ENCODE results near the gene FUS. TPM values are rescaled to one million over a fixed set of nuclear protein-coding genes. Genes with fewer than 3 reads are reported as not detected.

The FUS gene
- total RNA-seq, 2 donors from 2014 or later: 48.6 to 87.5 TPM

GRCh38 chr16:31177136-31177535 lies 2.8 kb upstream of the FUS start:
- no peaks in the 10 kb centered on the region for H3K27me3 ChIP-seq (replicated peaks; ENCODE audit: insufficient read depth)
- TF ChIP-seq CTCF (IDR thresholded peaks at IDR 0.05) (no peak), POLR2A (IDR thresholded peaks at IDR 0.05) (no peak), POLR2AphosphoS5 (IDR thresholded peaks at IDR 0.05) (no peak)
- peaks cover 6% of the 10 kb centered on the region for H3K4me1 ChIP-seq (replicated peaks)
- H3K4me3 ChIP-seq: no peak overlapping the region
- no peak overlapping the region for H3K27ac ChIP-seq
- intact Hi-C loops (cut with DNase I): no loop called here
- no peaks in the 10 kb centered on the region for H3K36me3 ChIP-seq
- H3K9me3 ChIP-seq: no peaks in the 10 kb centered on the region
- WGBS: 68% methylated on average over 3 of the region's 3 CpGs
- no peak for DNase-seq (ENCODE audit: low spot score)

- H3K36me3 ChIP-seq: no peaks in the 10 kb centered on the region
- TF ChIP-seq POLR2A (IDR thresholded peaks at IDR 0.05): peak; percentile 68
- no peak for TF ChIP-seq CTCF (IDR thresholded peaks at IDR 0.05)
- no peak for TF ChIP-seq POLR2AphosphoS5 (IDR thresholded peaks at IDR 0.05)
- peak overlapping the region; percentile 95 to 99 for H3K4me3 ChIP-seq
- peak overlapping the region; percentile 98 for H3K27ac ChIP-seq
- DNase-seq (ENCODE audit: low spot score): no peak
- peaks cover 18% of the 10 kb centered on the region for H3K4me1 ChIP-seq (replicated peaks)
- intact Hi-C loops (cut with DNase I): no loop called here
- no peaks in the 10 kb centered on the region for H3K27me3 ChIP-seq (replicated peaks; ENCODE audit: insufficient read depth)
- WGBS: 5% methylated on average over 27 of the region's 27 CpGs
- H3K9me3 ChIP-seq: no peaks in the 10 kb centered on the region
These were observed 656 bp upstream of the FUS start for GRCh38 chr16:31179219-31179746.

DNA sequence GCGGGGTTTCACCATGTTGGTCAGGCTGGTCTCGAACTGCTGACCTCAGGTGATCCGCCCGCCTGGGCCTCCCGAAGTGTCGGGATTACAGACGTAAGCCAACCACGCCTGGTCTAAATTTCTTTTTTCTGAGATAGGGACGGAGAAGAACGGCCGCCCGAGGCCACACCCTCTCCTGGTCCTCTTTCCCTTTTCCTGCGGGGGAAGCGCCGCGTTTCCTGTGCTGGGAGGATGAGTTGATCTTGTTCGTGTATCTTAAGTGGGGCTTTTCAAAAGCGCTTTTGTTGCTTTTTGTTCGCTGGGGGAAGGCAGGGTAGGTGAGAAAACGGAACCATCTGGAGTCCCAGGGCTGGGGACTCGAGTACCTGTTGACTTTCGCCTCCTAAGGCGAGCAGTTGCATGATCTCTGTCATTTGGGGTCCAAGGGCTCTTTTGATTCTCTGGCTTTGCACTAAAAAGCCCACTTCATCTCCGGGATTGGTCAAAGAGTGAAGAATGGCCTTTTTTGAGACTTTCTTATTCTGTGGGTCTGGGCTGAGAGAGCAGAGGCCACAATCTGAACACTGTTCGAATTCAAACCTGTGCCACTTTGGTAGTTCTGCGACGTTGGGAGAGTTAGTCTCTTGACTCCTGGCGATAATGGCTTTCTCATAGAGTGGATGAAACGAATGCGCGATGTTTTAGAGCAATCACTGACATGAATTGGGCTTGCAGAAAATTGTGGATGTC lies 1.3 kb downstream of the FUS start:
- WGBS: 4% methylated on average over 31 of the region's 31 CpGs
- H3K4me1 ChIP-seq (replicated peaks): peaks cover 18% of the 10 kb centered on the region
- TF ChIP-seq POLR2AphosphoS5 (IDR thresholded peaks at IDR 0.05) (no peak), POLR2A (IDR thresholded peaks at IDR 0.05) (no peak), CTCF (IDR thresholded peaks at IDR 0.05) (no peak)

DNA sequence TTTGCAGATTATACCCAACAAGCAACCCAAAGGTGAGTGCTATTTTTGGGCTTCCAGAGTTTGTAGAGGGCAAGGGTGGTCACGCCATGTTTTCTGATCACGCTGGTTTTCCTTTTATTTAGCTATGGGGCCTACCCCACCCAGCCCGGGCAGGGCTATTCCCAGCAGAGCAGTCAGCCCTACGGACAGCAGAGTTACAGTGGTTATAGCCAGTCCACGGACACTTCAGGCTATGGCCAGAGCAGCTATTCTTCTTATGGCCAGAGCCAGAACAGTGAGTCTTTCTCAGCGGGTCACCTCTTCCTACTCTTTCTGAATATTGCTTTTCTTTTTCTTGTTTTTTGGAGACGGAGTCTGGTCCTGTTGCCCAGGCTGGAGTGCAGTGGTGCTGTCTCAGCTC lies 2.5 kb downstream of the FUS start:
- DNase-seq (ENCODE audit: low spot score): no peak
- Histone ChIP-seq H3K4me3 (peak overlapping the region in 1 of 2 donors; percentile 99), H3K36me3 (peaks cover 8 to 11% of the 10 kb centered on the region in 2 donors), H3K4me1 (replicated peaks) (peaks cover 18% of the 10 kb centered on the region), H3K9me3 (no peaks in the 10 kb centered on the region), H3K27me3 (replicated peaks; ENCODE audit: insufficient read depth) (no peaks in the 10 kb centered on the region), H3K27ac (no peak overlapping the region)
- TF ChIP-seq CTCF (IDR thresholded peaks at IDR 0.05) (no peak), POLR2AphosphoS5 (IDR thresholded peaks at IDR 0.05) (no peak), POLR2A (IDR thresholded peaks at IDR 0.05) (no peak)
- 17% methylated on average over 7 of the region's 7 CpGs for WGBS
- intact Hi-C loops (cut with DNase I): loop anchor here (5.0 kb wide), 1 partner anchor 150 kb away; the partner anchor contains the start of gene STX4

More for the DNA sequence above, 1.3 kb downstream of the FUS start:
- DNase-seq (ENCODE audit: low spot score): no peak
- Histone ChIP-seq H3K27me3 (replicated peaks; ENCODE audit: insufficient read depth) (no peaks in the 10 kb centered on the region), H3K36me3 (peaks cover 2 to 3% of the 10 kb centered on the region in 2 donors), H3K4me3 (peak overlapping the region; percentile 95 to 99), H3K9me3 (no peaks in the 10 kb centered on the region), H3K27ac (peak overlapping the region; percentile 98)
- intact Hi-C loops (cut with DNase I): loop anchor here (2.0 to 5.0 kb wide), 2 partner anchors 149 to 262 kb away; partner anchors contain the start of genes STX4 and ZNF843

All from prostate gland (tissue), 2 donors.